Measurements from ENCODE around the gene IGHMBP2.

The IGHMBP2 gene

DNA sequence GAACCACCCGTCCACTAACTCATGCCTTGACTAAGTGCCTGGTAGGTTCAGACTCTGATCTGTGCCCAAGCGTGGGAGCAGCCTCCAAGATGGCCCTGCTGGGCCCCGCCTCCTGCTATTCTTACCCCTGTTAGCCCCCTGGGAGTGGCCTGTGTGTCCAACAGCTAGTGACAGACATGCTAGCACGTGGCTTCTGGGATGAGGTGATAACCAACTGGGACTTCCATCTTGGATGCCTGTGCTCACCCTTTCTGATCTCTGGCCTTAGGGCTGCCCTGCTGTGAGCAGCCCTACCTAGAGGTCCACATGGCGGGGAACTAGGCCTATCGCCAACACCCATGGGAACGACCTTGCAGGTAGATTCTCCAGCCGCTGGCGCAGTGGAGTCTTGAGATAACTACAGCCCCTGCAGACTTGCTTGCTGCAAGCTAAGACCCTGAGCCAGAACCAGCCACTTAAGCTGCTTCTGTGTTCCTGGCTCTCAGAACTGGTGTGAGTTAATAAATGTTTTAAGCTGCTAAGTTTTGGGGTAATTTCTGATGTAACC, 2.8 kb upstream of the IGHMBP2 start:
- Histone ChIP-seq H3K27me3 (ENCODE audit: low read depth) (no peaks in the 10 kb centered on the region), H3K4me1 (peaks cover 14% of the 10 kb centered on the region), H3K4me3 (no peak overlapping the region), H3K9me3 (no peaks in the 10 kb centered on the region), H3K36me3 (replicated peaks) (peaks cover 48% of the 10 kb centered on the region)
- DNase-seq (ENCODE audit: low spot score in 2 of 2): no peak
- in situ Hi-C loops (cut with MboI; ENCODE audit: low sequenced_read_pairs): no loop called here

DNA sequence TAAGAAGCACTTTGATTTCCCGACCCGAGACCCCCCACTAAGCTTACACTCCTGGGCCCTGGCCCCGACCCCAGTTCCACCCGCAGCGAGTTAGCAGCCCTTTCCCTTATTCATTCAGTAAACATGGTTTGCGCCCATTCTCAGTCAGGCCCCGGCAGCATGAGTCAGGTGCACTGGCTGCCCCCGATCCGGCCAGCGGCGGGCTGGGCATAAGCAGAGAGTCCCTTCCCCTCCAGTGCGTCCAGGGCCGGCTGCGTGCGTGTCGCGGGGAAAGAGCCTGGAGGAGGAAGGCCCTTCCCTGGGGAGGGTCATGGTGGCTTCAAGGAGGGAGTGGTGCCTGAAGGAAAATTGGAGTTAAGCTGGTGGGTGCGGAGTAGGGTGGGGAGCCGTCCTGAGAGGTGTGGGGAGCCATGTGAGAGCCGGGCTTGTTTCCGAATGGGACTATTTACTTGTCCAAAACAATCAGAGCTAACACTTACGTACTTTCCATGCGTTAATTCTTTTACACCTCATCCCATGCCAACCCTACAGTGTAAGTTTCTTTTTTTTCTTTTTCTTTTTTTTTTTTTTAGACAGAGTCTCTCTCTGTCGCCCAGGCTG, 657 bp downstream of the IGHMBP2 start:
- H3K9me3 ChIP-seq: no peaks in the 10 kb centered on the region

DNA sequence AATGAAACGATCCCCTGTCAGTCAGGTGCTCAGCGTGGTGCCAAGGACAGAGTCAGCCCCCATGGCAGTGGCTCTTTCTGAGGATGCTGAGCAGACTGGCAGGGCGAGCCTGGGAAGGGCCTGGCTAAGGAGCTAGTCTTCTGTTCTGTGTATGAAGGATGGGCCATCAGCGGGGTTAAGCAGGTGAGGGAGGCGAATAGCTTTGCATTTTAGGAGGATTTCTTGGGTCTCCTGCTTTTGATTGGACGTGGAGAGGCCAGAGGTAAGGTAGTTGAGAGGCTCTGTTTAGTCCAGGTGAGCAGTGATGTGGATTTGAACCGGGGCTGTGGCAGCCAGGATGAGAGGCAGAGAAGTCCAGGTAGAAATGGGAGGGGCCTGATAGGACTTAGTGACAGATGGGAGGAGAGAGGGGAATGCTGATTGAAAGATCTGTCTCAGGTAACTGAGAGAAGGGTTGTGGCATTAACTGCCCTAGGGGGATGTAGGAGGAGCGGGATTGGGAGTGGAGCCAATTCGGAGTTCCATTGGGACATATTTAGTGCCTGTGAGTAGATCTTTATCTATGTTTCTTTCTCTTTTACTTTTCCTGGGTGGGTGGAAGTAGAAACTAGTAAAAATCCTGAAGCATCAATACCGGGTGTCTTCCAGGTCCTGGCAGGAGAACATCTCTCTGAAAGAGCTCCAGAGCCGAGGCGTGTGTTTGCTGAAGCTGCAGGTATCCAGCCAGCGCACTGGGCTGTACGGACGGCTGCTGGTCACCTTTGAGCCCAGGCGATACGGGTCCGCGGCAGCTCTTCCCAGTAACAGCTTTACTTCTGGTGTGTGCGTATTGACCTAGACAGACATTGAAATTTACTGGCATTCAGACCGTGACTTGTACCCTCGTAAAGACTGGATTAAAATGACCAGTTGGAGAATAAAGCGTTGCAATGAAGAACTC, 2.0 kb downstream of the IGHMBP2 start:
- H3K36me3 ChIP-seq (replicated peaks): peaks cover 35% of the 10 kb centered on the region
- peak in 1 of 2 experiments; percentile 8 for DNase-seq (ENCODE audit: low spot score in 2 of 2)
- H3K4me1 ChIP-seq: peaks cover 14% of the 10 kb centered on the region
- peak overlapping the region; percentile 90 for H3K4me3 ChIP-seq
- H3K27me3 ChIP-seq (ENCODE audit: low read depth): no peaks in the 10 kb centered on the region
- no peaks in the 10 kb centered on the region for H3K9me3 ChIP-seq
- in situ Hi-C loops (cut with MboI; ENCODE audit: low sequenced_read_pairs): no loop called here

More for the DNA sequence above, 657 bp downstream of the IGHMBP2 start:
- DNase-seq (ENCODE audit: low spot score in 2 of 2): peak in 1 of 2 experiments; percentile 43
- Histone ChIP-seq H3K27me3 (ENCODE audit: low read depth) (no peaks in the 10 kb centered on the region), H3K4me3 (peak overlapping the region; percentile 90), H3K4me1 (peaks cover 14% of the 10 kb centered on the region), H3K36me3 (replicated peaks) (peaks cover 33% of the 10 kb centered on the region)
- in situ Hi-C loops (cut with MboI; ENCODE audit: low sequenced_read_pairs): no loop called here

DNA sequence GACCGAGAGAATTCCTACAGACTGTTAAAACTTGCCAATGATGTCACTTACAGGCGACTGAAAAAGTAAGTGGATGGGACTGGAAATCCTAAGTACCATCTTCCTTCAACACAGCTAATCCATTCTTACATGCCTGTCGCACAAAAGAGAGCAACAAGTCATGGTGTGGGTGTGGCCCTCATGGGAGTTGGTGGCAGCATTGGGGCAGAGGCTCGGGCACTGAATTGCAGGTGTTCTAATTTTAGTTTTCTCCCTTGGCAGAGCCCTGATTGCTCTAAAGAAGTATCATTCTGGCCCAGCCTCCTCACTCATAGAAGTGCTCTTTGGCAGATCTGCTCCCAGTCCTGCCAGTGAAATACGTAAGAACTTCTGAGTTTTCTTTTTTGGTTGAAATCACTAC, 4.6 kb downstream of the IGHMBP2 start:
- Histone ChIP-seq H3K9me3 (no peaks in the 10 kb centered on the region), H3K27me3 (ENCODE audit: low read depth) (no peaks in the 10 kb centered on the region), H3K36me3 (replicated peaks) (peaks cover 51% of the 10 kb centered on the region), H3K4me3 (no peak overlapping the region), H3K4me1 (peaks cover 4% of the 10 kb centered on the region; the same call in 1 of the 2 replicates)
- no peak for DNase-seq (ENCODE audit: low spot score in 2 of 2)
- in situ Hi-C loops (cut with MboI; ENCODE audit: low sequenced_read_pairs): no loop called here

DNA sequence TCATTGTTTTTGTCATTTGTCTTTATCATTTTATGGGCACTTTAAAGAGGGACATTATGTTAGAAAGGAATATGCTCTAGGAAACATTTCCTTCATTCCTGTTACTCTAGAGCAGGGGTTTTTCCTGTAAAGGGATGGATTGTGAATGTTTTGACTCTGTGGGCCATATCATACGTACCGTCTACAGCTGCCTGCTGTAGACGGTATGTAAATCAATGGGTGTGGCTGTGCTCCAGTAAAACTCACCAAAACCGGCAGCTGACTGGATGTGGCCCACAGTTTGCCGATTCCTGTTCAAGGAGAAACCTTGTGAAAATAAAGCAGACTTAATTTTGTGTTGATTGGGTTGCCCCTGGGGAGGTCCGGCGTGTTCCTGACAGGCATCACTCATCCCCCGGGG, 7.3 kb downstream of the IGHMBP2 start:
- no peaks in the 10 kb centered on the region for H3K4me1 ChIP-seq
- H3K9me3 ChIP-seq: no peaks in the 10 kb centered on the region
- H3K36me3 ChIP-seq (replicated peaks): peaks cover 61% of the 10 kb centered on the region
- no peak overlapping the region for H3K4me3 ChIP-seq
- in situ Hi-C loops (cut with MboI; ENCODE audit: low sequenced_read_pairs): no loop called here
- H3K27me3 ChIP-seq (ENCODE audit: low read depth): no peaks in the 10 kb centered on the region
- no peak for DNase-seq (ENCODE audit: low spot score in 2 of 2)

DNA sequence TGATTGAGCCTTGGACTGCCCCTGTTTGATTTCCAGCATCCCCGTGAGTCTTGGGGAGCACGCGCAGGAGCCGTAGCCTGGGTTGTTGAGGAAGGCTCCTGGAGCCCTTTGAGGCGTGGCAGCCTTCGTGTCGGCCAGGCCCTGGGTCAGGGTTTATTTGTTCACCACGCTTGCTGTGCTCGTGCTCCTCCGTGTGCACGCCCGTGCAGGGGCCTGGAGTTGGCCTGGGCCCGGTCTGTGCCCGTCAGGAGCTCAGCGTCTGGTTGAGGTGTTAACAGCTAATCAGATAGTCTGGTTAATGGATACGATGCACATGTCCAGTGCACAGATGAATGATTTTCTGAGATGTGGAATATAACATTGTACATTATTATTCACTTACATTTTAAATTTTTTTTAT, 8.0 kb downstream of the IGHMBP2 start:
- H3K36me3 ChIP-seq (replicated peaks): peaks cover 62% of the 10 kb centered on the region

DNA sequence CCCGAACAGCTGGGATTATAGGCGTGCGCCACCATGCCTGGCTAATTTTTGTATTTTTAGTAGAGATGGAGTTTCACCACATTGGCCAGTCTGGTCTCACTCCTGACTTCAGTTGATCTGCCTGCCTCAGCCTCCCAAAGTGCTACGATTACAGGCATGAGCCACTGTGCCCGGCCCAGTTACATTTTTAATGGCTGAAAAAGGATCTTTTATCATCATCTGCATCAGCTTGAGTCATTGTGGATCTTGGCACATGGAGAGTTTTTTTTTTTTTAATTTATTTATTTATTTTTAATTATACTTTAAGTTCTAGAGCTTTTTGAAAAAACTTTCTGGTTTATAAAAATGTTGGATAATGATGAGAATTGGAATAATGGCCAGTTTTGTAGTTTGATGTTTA, 8.6 kb downstream of the IGHMBP2 start:
- H3K4me3 ChIP-seq: no peak overlapping the region
- no peak for DNase-seq (ENCODE audit: low spot score in 2 of 2)
- peaks cover 60% of the 10 kb centered on the region for H3K36me3 ChIP-seq (replicated peaks)

More for the DNA sequence above, 8.0 kb downstream of the IGHMBP2 start:
- in situ Hi-C loops (cut with MboI; ENCODE audit: low sequenced_read_pairs): no loop called here
- Histone ChIP-seq H3K4me3 (no peak overlapping the region), H3K27me3 (ENCODE audit: low read depth) (no peaks in the 10 kb centered on the region), H3K9me3 (no peaks in the 10 kb centered on the region), H3K4me1 (no peaks in the 10 kb centered on the region)
- DNase-seq (ENCODE audit: low spot score in 2 of 2): no peak

DNA sequence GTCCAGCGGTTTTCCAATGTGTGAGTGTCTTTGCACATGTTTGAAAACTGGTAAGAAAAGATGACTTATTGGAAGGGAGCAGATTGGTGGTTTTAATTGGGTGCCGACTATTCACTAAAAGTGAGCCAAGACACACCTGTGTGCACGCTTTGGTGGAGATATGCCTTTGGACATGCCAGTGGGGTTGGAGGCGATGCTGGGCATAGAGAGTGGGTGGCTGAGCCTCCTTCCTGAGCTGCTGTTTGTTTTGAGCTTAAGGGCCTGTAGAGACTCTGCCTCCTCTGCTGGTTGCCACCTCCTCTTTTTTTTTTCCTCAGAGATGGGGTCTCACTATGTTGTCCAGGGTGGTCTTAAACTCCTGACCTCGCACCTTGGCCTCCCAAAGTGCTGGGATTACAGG, 9.5 kb downstream of the IGHMBP2 start:
- H3K36me3 ChIP-seq (replicated peaks): peaks cover 62% of the 10 kb centered on the region
- no peak overlapping the region for H3K4me3 ChIP-seq
- no peaks in the 10 kb centered on the region for H3K9me3 ChIP-seq
- no peak for DNase-seq (ENCODE audit: low spot score in 2 of 2)
- in situ Hi-C loops (cut with MboI; ENCODE audit: low sequenced_read_pairs): no loop called here
- no peaks in the 10 kb centered on the region for H3K27me3 ChIP-seq (ENCODE audit: low read depth)
- no peaks in the 10 kb centered on the region for H3K4me1 ChIP-seq

More for the DNA sequence above, 8.6 kb downstream of the IGHMBP2 start:
- in situ Hi-C loops (cut with MboI; ENCODE audit: low sequenced_read_pairs): no loop called here
- Histone ChIP-seq H3K9me3 (no peaks in the 10 kb centered on the region), H3K27me3 (ENCODE audit: low read depth) (no peaks in the 10 kb centered on the region), H3K4me1 (no peaks in the 10 kb centered on the region)

DNA sequence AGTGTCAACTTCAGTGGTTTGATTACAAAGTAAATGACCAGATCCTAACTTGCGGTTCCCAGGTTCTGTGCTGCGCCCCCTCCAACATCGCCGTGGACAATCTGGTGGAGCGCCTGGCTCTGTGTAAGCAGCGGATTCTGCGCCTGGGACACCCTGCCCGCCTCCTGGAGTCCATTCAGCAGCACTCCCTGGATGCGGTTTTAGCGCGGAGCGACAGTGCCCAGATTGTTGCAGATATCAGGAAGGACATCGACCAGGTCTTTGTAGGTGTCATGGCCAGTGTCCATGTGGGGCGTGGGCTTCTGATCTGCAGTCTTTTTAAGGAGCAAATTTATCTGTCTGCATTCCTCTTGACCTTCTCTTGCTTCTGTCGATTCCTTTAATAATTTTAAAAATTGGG, 11.1 kb downstream of the IGHMBP2 start:
- no peaks in the 10 kb centered on the region for H3K4me1 ChIP-seq
- in situ Hi-C loops (cut with MboI; ENCODE audit: low sequenced_read_pairs): no loop called here
- no peak for DNase-seq (ENCODE audit: low spot score in 2 of 2)
- H3K4me3 ChIP-seq: no peak overlapping the region
- no peaks in the 10 kb centered on the region for H3K9me3 ChIP-seq
- no peaks in the 10 kb centered on the region for H3K27me3 ChIP-seq (ENCODE audit: low read depth)
- peaks cover 65% of the 10 kb centered on the region for H3K36me3 ChIP-seq (replicated peaks)

DNA sequence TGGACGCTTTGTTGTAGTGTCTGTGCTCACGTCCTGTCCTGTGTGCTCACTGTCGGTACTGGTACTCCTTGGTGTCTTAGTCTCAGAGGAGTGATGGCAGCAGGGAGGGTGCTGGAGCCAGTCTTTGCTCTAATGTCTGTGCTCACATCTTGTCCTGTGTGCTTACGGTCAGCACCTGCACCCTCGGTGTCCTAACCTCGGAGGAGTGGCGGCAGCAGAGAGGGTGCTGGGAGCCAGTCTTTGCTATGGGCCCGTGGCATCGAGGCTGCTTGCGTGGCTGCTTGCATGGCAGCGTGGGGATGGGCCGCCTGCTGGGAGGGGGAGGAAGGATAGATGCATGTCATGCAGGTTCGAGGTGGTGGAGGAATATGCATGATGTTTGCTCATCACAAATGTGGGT, 12.7 kb downstream of the IGHMBP2 start:
- no peak for DNase-seq (ENCODE audit: low spot score in 2 of 2)
- Histone ChIP-seq H3K9me3 (no peaks in the 10 kb centered on the region), H3K27me3 (ENCODE audit: low read depth) (no peaks in the 10 kb centered on the region), H3K36me3 (replicated peaks) (peaks cover 62% of the 10 kb centered on the region), H3K4me3 (no peak overlapping the region), H3K4me1 (no peaks in the 10 kb centered on the region)
- in situ Hi-C loops (cut with MboI; ENCODE audit: low sequenced_read_pairs): no loop called here

DNA sequence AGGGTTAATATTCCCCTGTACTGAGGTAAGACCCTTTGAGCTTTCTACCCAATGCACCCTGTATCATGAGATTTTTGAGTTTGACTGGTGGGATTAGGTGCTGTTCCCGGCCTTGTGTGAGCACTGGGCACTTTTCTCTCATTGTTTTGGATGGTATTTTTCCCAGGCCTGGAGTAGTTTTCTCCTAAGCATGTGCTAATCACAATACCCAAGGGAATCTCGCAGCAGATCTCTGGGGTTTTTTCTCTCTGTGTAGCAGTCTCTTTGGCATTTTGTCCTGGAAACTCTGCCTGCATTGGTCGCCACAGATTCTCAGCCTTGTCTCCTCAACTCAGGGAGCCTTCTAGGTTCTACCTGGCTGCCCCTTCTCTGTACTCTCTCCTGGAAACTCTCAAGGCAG, 19.9 kb downstream of the IGHMBP2 start:
- Histone ChIP-seq H3K4me3 (no peak overlapping the region), H3K36me3 (replicated peaks) (peaks cover 63% of the 10 kb centered on the region), H3K9me3 (peaks cover 9% of the 10 kb centered on the region), H3K27me3 (ENCODE audit: low read depth) (no peaks in the 10 kb centered on the region), H3K4me1 (no peaks in the 10 kb centered on the region)
- no peak for DNase-seq (ENCODE audit: low spot score in 2 of 2)
- in situ Hi-C loops (cut with MboI; ENCODE audit: low sequenced_read_pairs): no loop called here

DNA sequence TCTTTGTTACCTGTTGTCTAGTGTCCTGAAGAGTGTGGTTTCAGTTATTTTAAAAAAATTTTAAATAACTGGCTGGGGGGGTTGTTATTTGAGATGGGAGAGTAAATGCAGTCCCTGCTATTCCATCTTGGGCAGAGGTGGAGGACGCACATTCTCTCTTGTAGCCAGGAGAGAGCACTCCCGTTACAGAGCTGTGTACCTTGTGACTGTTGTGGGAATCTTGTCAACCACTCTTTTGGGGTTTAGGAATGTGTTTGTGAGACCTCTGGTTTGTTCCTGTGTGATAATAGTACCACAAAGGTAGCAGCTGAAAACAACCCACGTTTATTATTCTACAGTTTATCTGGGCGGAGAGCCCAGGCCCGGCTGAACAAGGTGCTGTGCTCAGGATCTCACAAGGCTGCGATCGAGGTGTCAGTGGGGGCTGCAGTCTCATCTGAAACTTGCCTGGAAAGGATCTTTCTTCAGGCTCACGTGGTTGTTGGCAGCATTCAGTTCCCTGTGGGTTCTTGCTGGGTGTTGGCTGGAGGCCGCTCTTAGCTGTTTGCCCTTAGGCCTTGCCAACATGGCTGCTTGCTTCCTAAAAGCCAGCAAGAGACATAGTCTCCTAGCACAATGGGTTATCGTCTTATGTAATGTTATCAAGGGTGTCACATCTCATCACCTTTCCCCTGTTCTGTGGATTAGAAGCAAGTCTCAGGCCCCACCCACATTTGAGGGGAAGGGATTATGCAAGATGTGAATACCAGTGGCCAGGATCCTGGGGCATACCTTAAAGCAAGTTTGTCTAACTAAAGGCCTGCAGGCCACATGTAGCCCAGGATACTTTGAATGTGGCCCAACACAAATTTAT, 20.6 kb downstream of the IGHMBP2 start:
- Histone ChIP-seq H3K4me1 (no peaks in the 10 kb centered on the region), H3K27me3 (ENCODE audit: low read depth) (no peaks in the 10 kb centered on the region), H3K4me3 (no peak overlapping the region), H3K9me3 (peaks cover 9% of the 10 kb centered on the region), H3K36me3 (replicated peaks) (peaks cover 65% of the 10 kb centered on the region)
- DNase-seq (ENCODE audit: low spot score in 2 of 2): no peak
- in situ Hi-C loops (cut with MboI; ENCODE audit: low sequenced_read_pairs): no loop called here

DNA sequence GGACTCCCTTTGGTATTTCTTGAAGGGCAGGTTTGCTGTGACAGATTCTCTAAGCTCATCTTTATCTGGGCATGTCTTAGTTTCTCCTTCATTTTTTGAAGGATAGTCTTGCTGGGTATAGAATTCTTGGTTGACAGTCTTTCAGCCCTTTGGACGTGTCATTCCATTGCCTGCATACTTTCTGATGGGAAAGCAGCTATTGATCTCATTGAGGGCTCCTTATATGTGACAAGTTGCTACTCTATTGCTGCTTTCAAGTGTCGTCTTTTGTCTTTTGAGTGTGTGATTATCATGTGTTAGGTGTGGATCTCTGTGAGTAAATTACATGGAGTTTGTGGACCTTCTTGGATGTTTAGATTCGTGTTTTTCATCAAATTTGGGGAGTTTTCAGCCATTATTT, 21.9 kb downstream of the IGHMBP2 start:
- no peak for DNase-seq (ENCODE audit: low spot score in 2 of 2)
- peaks cover 9% of the 10 kb centered on the region for H3K9me3 ChIP-seq
- H3K4me3 ChIP-seq: no peak overlapping the region
- H3K36me3 ChIP-seq (replicated peaks): peaks cover 61% of the 10 kb centered on the region
- H3K27me3 ChIP-seq (ENCODE audit: low read depth): no peaks in the 10 kb centered on the region
- no peaks in the 10 kb centered on the region for H3K4me1 ChIP-seq
- in situ Hi-C loops (cut with MboI; ENCODE audit: low sequenced_read_pairs): no loop called here
